Liver (tissue), 9 donors: ENCODE data around the gene CNIH1. TPM values are rescaled to one million over a fixed set of nuclear protein-coding genes. Genes with fewer than 3 reads are reported as not detected.

ENCODE experiments used
- DNase-seq: peaks from one replicate; pipeline ENCODE4 v3.0.0-alpha.2; 2017; ENCODE audit warnings: low spot score
- H3K27ac ChIP-seq, 2 donors: one replicate each; pipeline ENCODE4 v1.7.0; 2013; ENCODE audit warnings: inconsistent platforms in 2 of 2, low read length in 2 of 2, control low read depth in 1 of 2, low read depth in 1 of 2, mild to moderate bottlenecking in 1 of 2
- H3K27me3 ChIP-seq, 4 donors: one replicate each; pipeline versions ENCODE4 v1.6.1 to v1.7.0; 2013; ENCODE audit warnings: low read length in 3 of 4, inconsistent platforms in 1 of 4, mild to moderate bottlenecking in 1 of 4, moderate library complexity in 1 of 4; ENCODE audit not compliant: control insufficient read depth in 4 of 4, insufficient read depth in 4 of 4
- H3K36me3 ChIP-seq, 4 donors: one replicate each; pipeline versions ENCODE4 v1.6.1 to v1.7.0; 2013; ENCODE audit warnings: low read length in 3 of 4, mild to moderate bottlenecking in 3 of 4, low read depth in 1 of 4, moderate library complexity in 1 of 4; ENCODE audit not compliant: control insufficient read depth in 4 of 4, insufficient read depth in 3 of 4
- H3K4me1 ChIP-seq, 4 donors: one replicate each; pipeline versions ENCODE4 v1.6.1 to v1.7.0; 2013; ENCODE audit warnings: low read length in 3 of 4, mild to moderate bottlenecking in 3 of 4, moderate library complexity in 1 of 4; ENCODE audit not compliant: control insufficient read depth in 4 of 4, insufficient read depth in 4 of 4
- H3K4me3 ChIP-seq, 3 donors: one replicate each; pipeline versions ENCODE4 v1.6.1 to v1.7.0; 2013; ENCODE audit warnings: low read length in 3 of 3, control low read depth in 1 of 3, low read depth in 1 of 3, mild to moderate bottlenecking in 1 of 3
- H3K9ac ChIP-seq, 2 donors: one replicate each; pipeline ENCODE4 v1.7.0; 2013; ENCODE audit warnings: low read length in 2 of 2, mild to moderate bottlenecking in 2 of 2, moderate library complexity in 2 of 2, control low read depth in 1 of 2, low read depth in 1 of 2
- H3K9me3 ChIP-seq, 4 donors: one replicate each; pipeline versions ENCODE4 v1.6.1 to v1.7.0; 2013; ENCODE audit warnings: low read length in 3 of 4; ENCODE audit not compliant: control insufficient read depth in 4 of 4
- ATF3 ChIP-seq: IDR thresholded peaks from 2 replicates; pipeline ENCODE4 v1.6.1; 2016; ENCODE audit warnings: antibody characterized with exemption
- CTCF ChIP-seq: fragments of 150-350 bp; IDR thresholded peaks from 2 replicates; pipeline ENCODE4 v1.5.1; 2017; ENCODE audit warnings: improper control_type of control experiment, low read depth, low read length; ENCODE audit not compliant: missing input control
- EGR1 ChIP-seq, 2 donors: IDR thresholded peaks; 2 replicates each; pipeline ENCODE4 v1.6.1; 2016 to 2018; ENCODE audit warnings: antibody characterized with exemption in 2 of 2, low read depth in 2 of 2
- FOXA1 ChIP-seq: IDR thresholded peaks from 2 replicates; pipeline ENCODE4 v1.6.1; 2016; ENCODE audit warnings: antibody characterized with exemption
- FOXA2 ChIP-seq: IDR thresholded peaks from 2 replicates; pipeline ENCODE4 v1.6.1; 2016; ENCODE audit warnings: antibody characterized with exemption
- GABPA ChIP-seq, 2 donors: IDR thresholded peaks in 1 of 2; conservative IDR thresholded peaks in 1 of 2; 2 replicates each; pipeline ENCODE4 v1.6.1; 2016; ENCODE audit warnings: antibody characterized with exemption in 2 of 2, mild to moderate bottlenecking in 1 of 2, moderate library complexity in 1 of 2
- HNF4A ChIP-seq, 2 donors: conservative IDR thresholded peaks; 2 replicates each; pipeline ENCODE4 v1.6.1; 2016; ENCODE audit warnings: antibody characterized with exemption in 2 of 2, mild to moderate bottlenecking in 2 of 2
- JUND ChIP-seq, 2 donors: IDR thresholded peaks; 2 replicates each; pipeline ENCODE4 v1.6.1; 2016; ENCODE audit warnings: antibody characterized with exemption in 2 of 2
- MAX ChIP-seq: IDR thresholded peaks from 2 replicates; pipeline ENCODE4 v1.6.1; 2016; ENCODE audit warnings: antibody characterized with exemption
- NR2F2 ChIP-seq: IDR thresholded peaks from 2 replicates; pipeline ENCODE4 v1.6.1; 2016; ENCODE audit warnings: antibody characterized with exemption
- RAD21 ChIP-seq, 2 donors: IDR thresholded peaks; 2 replicates each; pipeline ENCODE4 v1.6.1; 2016; ENCODE audit warnings: antibody characterized with exemption in 2 of 2, mild to moderate bottlenecking in 2 of 2
- REST ChIP-seq: IDR thresholded peaks from 2 replicates; pipeline ENCODE4 v1.6.1; 2016; ENCODE audit warnings: antibody characterized with exemption, mild to moderate bottlenecking
- SP1 ChIP-seq: IDR thresholded peaks from 2 replicates; pipeline ENCODE4 v1.6.1; 2018; ENCODE audit warnings: antibody characterized with exemption, mild to moderate bottlenecking
- TAF1 ChIP-seq: conservative IDR thresholded peaks from 2 replicates; pipeline ENCODE4 v1.6.1; 2016; ENCODE audit warnings: antibody characterized with exemption, mild to moderate bottlenecking
- YY1 ChIP-seq: IDR thresholded peaks from 2 replicates; pipeline ENCODE4 v1.6.1; 2016; ENCODE audit warnings: antibody characterized with exemption, mild to moderate bottlenecking
- ZBTB33 ChIP-seq: IDR thresholded peaks from 2 replicates; pipeline ENCODE4 v1.6.1; 2016; ENCODE audit warnings: antibody characterized with exemption
- WGBS: extraction: QIAGEN DNeasy Blood & Tissue Kit; methylation state at CpG from one replicate; pipeline ENCODE4 v1.1.7; 2013; 5-methylcytosine and 5-hydroxymethylcytosine counted together
- polyA plus RNA-seq, 2 donors: library from polyadenylated mRNA; stranded (reverse) in 1 of 2; unstranded in 1 of 2; fragments of 200-250 nt in 1 of 2; fragments of >200 nt in 1 of 2; fragmentation: Nextera tagmentation in 1 of 2; extraction: Ambion mirVana in 1 of 2; gene quantifications; one replicate each; pipeline versions ENCODE4 v1.2.1 to v1.2.3, GENCODE V29; 2013 to 2015
- total RNA-seq, 2 donors: library from RNA; depleted of rRNA; stranded (reverse); fragments of >200 nt; gene quantifications; one replicate each; pipeline ENCODE4 v1.2.3, GENCODE V29; 2014
- donor health status: healthy.
- donor health status: healthy.
- donor health status: healthy.
- donor health status: healthy.
- donor health status: healthy.

CNIH1 gene
- total and polyA plus RNA-seq, 4 donors, result 33.9 to 193 (median 116) TPM

GRCh38 chr14:54427871-54428270 lies 13.3 kb downstream of the CNIH1 start:
- no peak for TF ChIP-seq GABPA (IDR thresholded peaks at IDR 0.05 in 1 of 2, conservative IDR thresholded peaks at IDR 0.05 in 1 of 2)
- no peak for TF ChIP-seq FOXA1
- WGBS, result 93% methylated on average over 3 of the region's 3 CpGs
- no peak for DNase-seq
- Histone ChIP-seq H3K4me3 (no peak overlapping the region), H3K9ac (no peak overlapping the region), H3K4me1 (peaks cover 0 to 10% (median under 1%) of the 10 kb centered on the region in 4 donors), H3K9me3 (no peaks in the 10 kb centered on the region), H3K27me3 (no peaks in the 10 kb centered on the region), H3K27ac (no peak overlapping the region), H3K36me3 (peaks cover 1 to 41% (median 33%) of the 10 kb centered on the region in 4 donors)

- Histone ChIP-seq H3K27me3 (no peaks in the 10 kb centered on the region), H3K36me3 (peaks cover 0 to 37% (median 32%) of the 10 kb centered on the region in 4 donors), H3K9ac (no peak overlapping the region), H3K4me3 (no peak overlapping the region), H3K27ac (no peak overlapping the region), H3K4me1 (peaks cover 0 to 6% (median 0%) of the 10 kb centered on the region in 4 donors), H3K9me3 (no peaks in the 10 kb centered on the region)
- no peak for TF ChIP-seq REST
- 92% methylated on average over 3 of the region's 3 CpGs for WGBS
- DNase-seq, result no peak
Observed at GRCh38 chr14:54425537-54426274, 15.5 kb downstream of the CNIH1 start.

- peaks cover 0 to 34% (median 31%) of the 10 kb centered on the region in 4 donors for H3K36me3 ChIP-seq
- H3K9ac ChIP-seq, result no peak overlapping the region
- no peak overlapping the region for H3K4me3 ChIP-seq
- no peak overlapping the region for H3K27ac ChIP-seq
- 87% methylated on average over 2 of the region's 2 CpGs for WGBS
- no peaks in the 10 kb centered on the region for H3K9me3 ChIP-seq
- peaks cover 0 to 6% (median 0%) of the 10 kb centered on the region in 4 donors for H3K4me1 ChIP-seq
- no peaks in the 10 kb centered on the region for H3K27me3 ChIP-seq
- no peak for DNase-seq
- TF ChIP-seq ZBTB33 (no peak), FOXA2 (no peak), NR2F2 (no peak), YY1 (no peak), ATF3 (no peak), GABPA (IDR thresholded peaks at IDR 0.05 in 1 of 2, conservative IDR thresholded peaks at IDR 0.05 in 1 of 2) (no peak), HNF4A (conservative IDR thresholded peaks at IDR 0.05) (no peak), EGR1 (IDR thresholded peaks at IDR 0.05; ENCODE audit: low read depth in 2 of 2) (no peak), JUND (IDR thresholded peaks at IDR 0.05) (no peak), TAF1 (no peak), RAD21 (IDR thresholded peaks at IDR 0.05) (no peak), CTCF (no peak), MAX (no peak), SP1 (no peak)
Observed at GRCh38 chr14:54425068-54425467, 16.1 kb downstream of the CNIH1 start.
